Lung (tissue), 12 donors: ENCODE data around the gene CNPY3. TPM values are rescaled to one million over a fixed set of nuclear protein-coding genes. Genes with fewer than 3 reads are reported as not detected.

Experiments used
- ATAC-seq: fragments of 200-7000 bp; cut with Tn5 transposase; one replicate; pipeline ENCODE4 v1.9.1; 2020; ENCODE audit warnings: moderate number of reproducible peaks; ENCODE audit not compliant: insufficient read depth, low FRiP score
- DNase-seq, 3 donors: peaks; one replicate each; pipeline ENCODE4 v3.0.0-alpha.2; 2013 to 2017
- H3K27ac ChIP-seq, 2 donors: one replicate each; pipeline ENCODE4 v1.5.1; 2013; ENCODE audit warnings: mild to moderate bottlenecking in 2 of 2, moderate library complexity in 2 of 2, control low read depth in 1 of 2, inconsistent platforms in 1 of 2, low read depth in 1 of 2, low read length in 1 of 2
- H3K27me3 ChIP-seq, 3 donors: one replicate each; pipeline ENCODE4 v1.5.1; 2013; ENCODE audit warnings: low read length in 2 of 3; ENCODE audit not compliant: control insufficient read depth in 3 of 3, insufficient read depth in 3 of 3
- H3K36me3 ChIP-seq, 4 donors: one replicate each; pipeline ENCODE4 v1.5.1; 2013; ENCODE audit warnings: low read length in 4 of 4, mild to moderate bottlenecking in 1 of 4, moderate library complexity in 1 of 4; ENCODE audit not compliant: control insufficient read depth in 4 of 4, insufficient read depth in 4 of 4
- H3K4me1 ChIP-seq, 5 donors: one replicate each; pipeline ENCODE4 v1.5.1; 2013; ENCODE audit warnings: low read length in 5 of 5, mild to moderate bottlenecking in 2 of 5, moderate library complexity in 1 of 5; ENCODE audit not compliant: control insufficient read depth in 5 of 5, insufficient read depth in 5 of 5
- H3K4me3 ChIP-seq: one replicate; pipeline ENCODE4 v1.5.1; 2013; ENCODE audit warnings: mild to moderate bottlenecking, control low read depth, moderate library complexity
- H3K9ac ChIP-seq, 2 donors: one replicate each; pipeline ENCODE4 v1.5.1; 2013; ENCODE audit warnings: low read length in 2 of 2, control low read depth in 1 of 2; ENCODE audit not compliant: insufficient read depth in 1 of 2
- H3K9me3 ChIP-seq, 4 donors: one replicate each; pipeline ENCODE4 v1.5.1; 2013; ENCODE audit warnings: low read length in 3 of 4, mild to moderate bottlenecking in 1 of 4, moderate library complexity in 1 of 4; ENCODE audit not compliant: control insufficient read depth in 4 of 4, insufficient read depth in 3 of 4
- CTCF ChIP-seq: IDR thresholded peaks from 2 replicates; pipeline ENCODE4 v1.5.1; 2012; ENCODE audit warnings: mild to moderate bottlenecking; ENCODE audit errors: control extremely low read depth, extremely low read depth
- WGBS, 2 donors: extraction: QIAGEN DNeasy Blood & Tissue Kit; methylation state at CpG; one replicate each; pipeline ENCODE4 v1.1.7; 2013; 5-methylcytosine and 5-hydroxymethylcytosine counted together
- polyA plus RNA-seq, 2 donors: library from polyadenylated mRNA; stranded (reverse); fragments of 200-250 nt; gene quantifications; one replicate each; pipeline ENCODE4 v1.2.1, GENCODE V29; 2013
- total RNA-seq, 2 donors: library from RNA; depleted of rRNA in 1 of 2; stranded (reverse); fragments of >200 nt in 1 of 2; gene quantifications; one replicate each; pipeline ENCODE4 v1.2.1, GENCODE V29; 2014 to 2021
- donor health status: control.
- donor health status: control.
- donor health status: Bipolar disorder and iron deficiency.
- donor health status: healthy.
- donor health status: DM: yes; HTN: yes; CAD: no.

Gene CNPY3
- total and polyA plus RNA-seq, 4 donors, result 36.0 to 90.5 (median 56.2) TPM

GRCh38 chr6:42961020-42961470 is 31.8 kb downstream of the CNPY3 start:
- Histone ChIP-seq H3K27ac (peak overlapping the region in 1 of 2 donors; percentile 13), H3K4me3 (peak overlapping the region; percentile 8), H3K27me3 (peaks cover 0 to 4% (median 3%) of the 10 kb centered on the region in 3 donors), H3K4me1 (peaks cover 0 to 14% (median 2%) of the 10 kb centered on the region in 5 donors), H3K36me3 (peaks cover 0 to 28% (median 9%) of the 10 kb centered on the region in 4 donors), H3K9me3 (no peaks in the 10 kb centered on the region), H3K9ac (no peak overlapping the region)
- 27 to 28% methylated on average over 15 of the region's 15 CpGs for WGBS, 2 donors
- DNase-seq (no peak), ATAC-seq (no peak)
- TF ChIP-seq CTCF, result no peak

- ATAC-seq, result no peak
- Histone ChIP-seq H3K4me3 (no peak overlapping the region), H3K9me3 (no peaks in the 10 kb centered on the region), H3K36me3 (peaks cover 0 to 33% (median 10%) of the 10 kb centered on the region in 4 donors), H3K4me1 (peaks cover 0 to 14% (median 2%) of the 10 kb centered on the region in 5 donors), H3K27me3 (peaks cover 0 to 4% (median 3%) of the 10 kb centered on the region in 3 donors), H3K27ac (no peak overlapping the region), H3K9ac (no peak overlapping the region)
- 85 to 93% methylated on average over 12 of the region's 12 CpGs for WGBS, 2 donors
- DNase-seq, result no peak
- no peak for TF ChIP-seq CTCF
Observed at GRCh38 chr6:42962096-42962495, 32.8 kb downstream of the CNPY3 start.

- H3K9ac ChIP-seq, result no peak overlapping the region
- WGBS, 2 donors, result 91 to 95% methylated on average over 13 of the region's 13 CpGs
- TF ChIP-seq CTCF, result no peak
Observed at GRCh38 chr6:42962502-42963178, 33.4 kb downstream of the CNPY3 start.

More at GRCh38 chr6:42962502-42963178, 33.4 kb downstream of the CNPY3 start:
- Histone ChIP-seq H3K9me3 (no peaks in the 10 kb centered on the region), H3K4me1 (peaks cover 0 to 14% (median 2%) of the 10 kb centered on the region in 5 donors), H3K27me3 (peaks cover 0 to 4% (median 3%) of the 10 kb centered on the region in 3 donors), H3K4me3 (no peak overlapping the region), H3K36me3 (peaks cover 0 to 38% (median 13%) of the 10 kb centered on the region in 4 donors), H3K27ac (no peak overlapping the region)
- ATAC-seq, result no peak
- no peak for DNase-seq
